HUES48 (cell line): Measurements from ENCODE around the gene VPS26A.

Experiments
- H3K27ac ChIP-seq: one replicate; pipeline ENCODE4 v1.7.0; 2013; ENCODE audit warnings: low read depth, low read length, inconsistent platforms
- H3K27me3 ChIP-seq: 2 replicates; pipeline ENCODE4 v1.6.1; 2013; ENCODE audit warnings: mild to moderate bottlenecking, low read length; ENCODE audit not compliant: control insufficient read depth, insufficient read depth
- H3K36me3 ChIP-seq: 2 replicates; pipeline ENCODE4 v1.6.1; 2013; ENCODE audit warnings: low read length; ENCODE audit not compliant: control insufficient read depth, insufficient read depth
- H3K4me1 ChIP-seq: 2 replicates; pipeline ENCODE4 v1.6.1; 2013; ENCODE audit warnings: mild to moderate bottlenecking, low read length; ENCODE audit not compliant: control insufficient read depth, insufficient read depth
- H3K4me3 ChIP-seq: 2 replicates; pipeline ENCODE4 v1.5.1; 2013; ENCODE audit warnings: mild to moderate bottlenecking, low read depth, low read length
- H3K9ac ChIP-seq: 2 replicates; pipeline ENCODE4 v1.6.1; 2013; ENCODE audit warnings: mild to moderate bottlenecking, low read depth, low read length, moderate library complexity
- H3K9me3 ChIP-seq: 2 replicates; pipeline ENCODE4 v1.6.1; 2013; ENCODE audit warnings: low read length; ENCODE audit not compliant: control insufficient read depth, insufficient read depth

The VPS26A gene

GRCh38 chr10:69211104-69211503, 87.1 kb downstream of the VPS26A start:
- H3K9me3 ChIP-seq: no peaks in the 10 kb centered on the region
- H3K9ac ChIP-seq: no peak overlapping the region
- H3K36me3 ChIP-seq: peaks cover 34% of the 10 kb centered on the region
- no peak overlapping the region for H3K4me3 ChIP-seq
- no peak overlapping the region for H3K27ac ChIP-seq
- no peaks in the 10 kb centered on the region for H3K27me3 ChIP-seq
- H3K4me1 ChIP-seq: no peaks in the 10 kb centered on the region

DNA sequence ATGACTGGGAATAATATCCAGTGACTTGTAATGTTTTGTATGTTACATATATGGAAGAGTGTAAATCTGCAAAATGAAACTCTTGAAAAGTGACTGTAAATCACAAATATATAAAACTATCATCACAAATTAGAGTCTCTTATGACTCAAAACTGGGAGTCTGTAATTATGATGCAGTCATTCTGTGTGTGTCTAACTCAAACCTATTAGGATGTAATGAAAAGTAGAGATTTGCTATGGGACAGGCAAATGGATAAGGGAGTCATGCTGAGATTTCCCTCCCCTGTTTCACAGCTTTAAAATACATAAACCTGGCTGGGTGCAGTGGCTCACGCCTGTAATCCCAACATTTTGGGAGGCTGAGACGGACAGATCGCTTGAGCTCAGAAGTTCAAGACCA, 87.5 kb downstream of the VPS26A start:
- no peaks in the 10 kb centered on the region for H3K9me3 ChIP-seq
- H3K4me1 ChIP-seq: no peaks in the 10 kb centered on the region
- H3K27me3 ChIP-seq: no peaks in the 10 kb centered on the region
- H3K36me3 ChIP-seq: peaks cover 30% of the 10 kb centered on the region
- H3K27ac ChIP-seq: no peak overlapping the region
- H3K9ac ChIP-seq: no peak overlapping the region
- no peak overlapping the region for H3K4me3 ChIP-seq

DNA sequence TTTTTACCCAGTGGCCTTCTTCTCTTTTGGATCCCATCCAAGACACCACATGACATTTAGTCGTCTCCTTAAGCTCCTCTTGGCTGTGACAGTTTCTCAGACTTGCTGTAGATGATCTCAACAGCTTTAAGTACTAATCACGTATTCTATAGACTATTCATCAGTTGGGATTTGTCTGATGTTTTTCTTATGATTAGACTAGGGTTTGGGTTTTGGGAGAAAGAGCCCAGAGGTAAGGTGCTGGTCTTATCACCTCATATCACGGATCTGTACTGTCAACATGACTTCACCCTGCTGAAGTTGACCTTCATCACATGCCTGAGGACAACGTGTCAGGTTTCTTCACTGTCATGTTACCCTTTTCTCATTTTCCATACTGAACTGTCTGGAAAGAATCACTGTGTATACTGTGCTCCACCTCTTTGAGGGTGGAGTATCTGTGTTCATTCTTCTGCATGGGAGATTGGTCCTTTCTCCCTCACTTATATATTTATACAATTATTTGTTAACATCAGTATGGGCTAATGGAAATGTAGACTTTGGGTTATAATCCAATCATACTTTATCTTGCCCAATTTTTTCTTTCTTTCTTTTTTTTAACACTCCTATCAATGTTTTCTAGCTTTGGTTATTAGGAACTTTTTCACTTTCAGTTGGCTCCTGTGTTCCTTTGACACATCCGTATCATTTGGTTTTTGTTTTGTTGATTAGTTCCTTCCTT, 89.8 kb downstream of the VPS26A start:
- H3K36me3 ChIP-seq: peaks cover 9% of the 10 kb centered on the region
- no peaks in the 10 kb centered on the region for H3K9me3 ChIP-seq
- H3K4me1 ChIP-seq: no peaks in the 10 kb centered on the region
- no peak overlapping the region for H3K4me3 ChIP-seq
- H3K27me3 ChIP-seq: no peaks in the 10 kb centered on the region
- H3K27ac ChIP-seq: no peak overlapping the region
- no peak overlapping the region for H3K9ac ChIP-seq

DNA sequence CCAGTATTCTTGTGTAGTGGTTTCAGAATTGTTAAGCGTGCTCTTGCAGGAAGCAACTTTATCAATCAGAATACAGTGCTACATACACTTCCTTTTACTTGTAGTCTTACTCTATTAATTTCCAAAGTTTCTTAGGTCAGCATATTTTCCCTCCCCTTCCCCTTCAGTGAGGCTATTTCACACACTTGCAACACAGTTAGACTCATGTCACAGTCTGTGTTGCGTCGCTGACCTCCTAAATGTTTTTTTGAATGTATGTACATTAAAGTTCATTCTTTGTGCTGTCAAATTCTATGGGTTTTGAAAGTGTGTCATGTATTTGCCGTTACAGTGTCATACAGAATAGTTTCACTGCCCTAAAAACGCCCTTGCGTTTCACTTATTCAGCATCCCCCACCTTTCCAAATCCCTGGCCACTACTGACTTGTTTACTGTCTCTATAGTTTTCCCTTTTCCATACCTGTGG, 90.7 kb downstream of the VPS26A start:
- Histone ChIP-seq H3K9ac (no peak overlapping the region), H3K36me3 (no peaks in the 10 kb centered on the region), H3K27me3 (no peaks in the 10 kb centered on the region), H3K4me3 (no peak overlapping the region), H3K4me1 (no peaks in the 10 kb centered on the region), H3K9me3 (no peaks in the 10 kb centered on the region), H3K27ac (no peak overlapping the region)

DNA sequence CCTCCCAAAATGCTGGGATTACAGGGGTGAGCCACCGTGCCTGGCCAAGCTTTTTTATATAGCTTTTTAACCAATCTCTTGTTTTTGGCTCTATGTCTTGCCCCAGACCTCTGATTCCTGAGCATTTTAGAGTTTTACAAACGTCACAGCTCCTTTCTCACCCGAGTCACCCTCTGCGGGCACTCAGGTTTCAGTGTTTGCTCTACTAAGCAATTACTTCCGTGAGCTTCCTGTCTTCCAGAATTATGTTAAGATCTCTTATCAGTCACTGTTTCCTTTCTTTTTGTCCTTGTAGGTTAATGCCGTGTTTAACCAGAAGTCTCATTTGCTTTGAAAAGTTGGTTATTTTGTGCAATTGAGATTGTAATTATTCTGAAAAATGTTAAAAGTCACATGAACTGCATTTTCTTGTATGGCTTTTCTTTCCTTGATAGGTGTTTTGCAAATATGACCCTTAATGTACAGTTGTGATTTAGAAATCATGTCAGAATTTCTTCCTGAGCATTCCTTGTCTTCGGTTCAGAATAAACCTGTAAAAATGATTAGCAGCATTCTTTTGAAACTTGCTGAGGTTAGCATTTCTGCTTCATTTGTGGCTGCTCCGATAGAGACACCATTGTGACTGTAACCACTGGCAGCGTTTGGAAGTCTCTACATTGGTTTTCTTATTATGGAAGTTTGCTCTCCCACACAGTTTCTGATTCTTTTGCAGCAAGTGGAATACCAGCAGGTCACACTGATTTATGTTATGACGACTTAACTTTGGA, 91.6 kb downstream of the VPS26A start:
- Histone ChIP-seq H3K4me3 (no peak overlapping the region), H3K4me1 (no peaks in the 10 kb centered on the region)

DNA sequence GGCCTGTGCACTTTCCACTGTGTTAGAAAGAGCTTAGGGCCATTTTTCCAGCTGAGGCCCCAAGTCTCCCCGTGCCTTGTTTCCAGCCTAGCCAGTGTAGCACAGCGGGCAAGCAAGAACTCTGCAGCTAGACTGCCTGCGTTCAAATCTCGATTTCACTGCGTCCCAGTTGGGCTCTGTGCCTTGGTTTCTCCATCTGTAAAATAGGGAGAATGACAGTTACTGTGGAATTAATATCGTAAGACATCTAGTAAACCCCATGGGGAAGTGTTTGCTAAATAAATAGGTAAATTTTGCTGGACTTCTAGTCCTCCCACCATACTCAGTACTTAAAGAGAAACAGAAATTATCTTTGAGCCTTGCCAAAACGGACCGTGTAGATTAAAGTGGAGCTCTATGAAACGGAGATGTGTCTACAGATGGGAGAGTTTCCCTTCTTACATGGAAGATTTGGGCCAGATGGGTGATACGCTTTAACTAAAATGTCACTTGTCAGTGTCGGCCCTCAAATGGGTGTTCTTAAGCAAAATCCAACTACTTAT, 92.7 kb downstream of the VPS26A start:
- H3K36me3 ChIP-seq: no peaks in the 10 kb centered on the region

More for the DNA sequence above, 91.6 kb downstream of the VPS26A start:
- Histone ChIP-seq H3K9me3 (no peaks in the 10 kb centered on the region), H3K27ac (no peak overlapping the region), H3K27me3 (no peaks in the 10 kb centered on the region), H3K9ac (no peak overlapping the region), H3K36me3 (no peaks in the 10 kb centered on the region)

GRCh38 chr10:69217119-69217754, 93.3 kb downstream of the VPS26A start:
- Histone ChIP-seq H3K4me3 (no peak overlapping the region), H3K4me1 (peaks cover under 1% of the 10 kb centered on the region; the same call in 1 of the 2 replicates), H3K36me3 (no peaks in the 10 kb centered on the region), H3K9me3 (no peaks in the 10 kb centered on the region), H3K27ac (no peak overlapping the region), H3K27me3 (no peaks in the 10 kb centered on the region), H3K9ac (no peak overlapping the region)

More for the DNA sequence above, 92.7 kb downstream of the VPS26A start:
- no peak overlapping the region for H3K27ac ChIP-seq
- H3K27me3 ChIP-seq: no peaks in the 10 kb centered on the region
- no peak overlapping the region for H3K4me3 ChIP-seq
- no peaks in the 10 kb centered on the region for H3K9me3 ChIP-seq
- H3K4me1 ChIP-seq: no peaks in the 10 kb centered on the region
- no peak overlapping the region for H3K9ac ChIP-seq

- Histone ChIP-seq H3K9me3 (no peaks in the 10 kb centered on the region), H3K27ac (no peak overlapping the region), H3K36me3 (no peaks in the 10 kb centered on the region), H3K9ac (no peak overlapping the region), H3K4me3 (no peak overlapping the region), H3K4me1 (peaks cover 6% of the 10 kb centered on the region), H3K27me3 (no peaks in the 10 kb centered on the region)
These were observed 94.9 kb downstream of the VPS26A start for GRCh38 chr10:69218831-69219230.

- Histone ChIP-seq H3K27ac (no peak within 1 kb of the TSS), H3K4me3 (no peak within 1 kb of the TSS), H3K27me3 (no peaks in the 10 kb centered on the region), H3K4me1 (peaks cover 6% of the 10 kb centered on the region), H3K9ac (no peak within 1 kb of the TSS), H3K9me3 (no peaks in the 10 kb centered on the region), H3K36me3 (no peaks in the 10 kb centered on the region)
These were observed 96.1 kb downstream of the VPS26A start, which contains the start of gene HKDC1 for GRCh38 chr10:69220041-69220451. Gene HKDC1, plus strand, starts transcription at chr10:69220332. Its CDS starts 104 bp downstream, at chr10:69220436.

GRCh38 chr10:69220507-69220906, 96.5 kb downstream of the VPS26A start:
- Histone ChIP-seq H3K9ac (no peak overlapping the region), H3K4me1 (peaks cover 6% of the 10 kb centered on the region), H3K4me3 (no peak overlapping the region)

More at GRCh38 chr10:69220507-69220906, 96.5 kb downstream of the VPS26A start:
- Histone ChIP-seq H3K27me3 (no peaks in the 10 kb centered on the region), H3K27ac (no peak overlapping the region), H3K9me3 (no peaks in the 10 kb centered on the region), H3K36me3 (no peaks in the 10 kb centered on the region)
